Liver (tissue), 9 donors: Measurements from ENCODE around the gene SCTR. TPM values are rescaled to one million over a fixed set of nuclear protein-coding genes. Genes with fewer than 3 reads are reported as not detected.

Source experiments
- DNase-seq: peaks from one replicate; pipeline ENCODE4 v3.0.0-alpha.2; 2017; ENCODE audit warnings: low spot score
- H3K27ac ChIP-seq, 2 donors: one replicate each; pipeline ENCODE4 v1.7.0; 2013; ENCODE audit warnings: inconsistent platforms in 2 of 2, low read length in 2 of 2, control low read depth in 1 of 2, low read depth in 1 of 2, mild to moderate bottlenecking in 1 of 2
- H3K27me3 ChIP-seq, 4 donors: one replicate each; pipeline versions ENCODE4 v1.6.1 to v1.7.0; 2013; ENCODE audit warnings: low read length in 3 of 4, inconsistent platforms in 1 of 4, mild to moderate bottlenecking in 1 of 4, moderate library complexity in 1 of 4; ENCODE audit not compliant: control insufficient read depth in 4 of 4, insufficient read depth in 4 of 4
- H3K36me3 ChIP-seq, 4 donors: one replicate each; pipeline versions ENCODE4 v1.6.1 to v1.7.0; 2013; ENCODE audit warnings: low read length in 3 of 4, mild to moderate bottlenecking in 3 of 4, low read depth in 1 of 4, moderate library complexity in 1 of 4; ENCODE audit not compliant: control insufficient read depth in 4 of 4, insufficient read depth in 3 of 4
- H3K4me1 ChIP-seq, 4 donors: one replicate each; pipeline versions ENCODE4 v1.6.1 to v1.7.0; 2013; ENCODE audit warnings: low read length in 3 of 4, mild to moderate bottlenecking in 3 of 4, moderate library complexity in 1 of 4; ENCODE audit not compliant: control insufficient read depth in 4 of 4, insufficient read depth in 4 of 4
- H3K4me3 ChIP-seq, 3 donors: one replicate each; pipeline versions ENCODE4 v1.6.1 to v1.7.0; 2013; ENCODE audit warnings: low read length in 3 of 3, control low read depth in 1 of 3, low read depth in 1 of 3, mild to moderate bottlenecking in 1 of 3
- H3K9ac ChIP-seq, 2 donors: one replicate each; pipeline ENCODE4 v1.7.0; 2013; ENCODE audit warnings: low read length in 2 of 2, mild to moderate bottlenecking in 2 of 2, moderate library complexity in 2 of 2, control low read depth in 1 of 2, low read depth in 1 of 2
- H3K9me3 ChIP-seq, 4 donors: one replicate each; pipeline versions ENCODE4 v1.6.1 to v1.7.0; 2013; ENCODE audit warnings: low read length in 3 of 4; ENCODE audit not compliant: control insufficient read depth in 4 of 4
- ATF3 ChIP-seq: IDR thresholded peaks from 2 replicates; pipeline ENCODE4 v1.6.1; 2016; ENCODE audit warnings: antibody characterized with exemption
- EGR1 ChIP-seq, 2 donors: IDR thresholded peaks; 2 replicates each; pipeline ENCODE4 v1.6.1; 2016 to 2018; ENCODE audit warnings: antibody characterized with exemption in 2 of 2, low read depth in 2 of 2
- FOXA2 ChIP-seq: IDR thresholded peaks from 2 replicates; pipeline ENCODE4 v1.6.1; 2016; ENCODE audit warnings: antibody characterized with exemption
- GABPA ChIP-seq, 2 donors: IDR thresholded peaks in 1 of 2; conservative IDR thresholded peaks in 1 of 2; 2 replicates each; pipeline ENCODE4 v1.6.1; 2016; ENCODE audit warnings: antibody characterized with exemption in 2 of 2, mild to moderate bottlenecking in 1 of 2, moderate library complexity in 1 of 2
- HNF4A ChIP-seq, 2 donors: conservative IDR thresholded peaks; 2 replicates each; pipeline ENCODE4 v1.6.1; 2016; ENCODE audit warnings: antibody characterized with exemption in 2 of 2, mild to moderate bottlenecking in 2 of 2
- HNF4G ChIP-seq: IDR thresholded peaks from 2 replicates; pipeline ENCODE4 v1.6.1; 2016; ENCODE audit warnings: antibody characterized with exemption
- JUND ChIP-seq, 2 donors: IDR thresholded peaks; 2 replicates each; pipeline ENCODE4 v1.6.1; 2016; ENCODE audit warnings: antibody characterized with exemption in 2 of 2
- NR2F2 ChIP-seq: IDR thresholded peaks from 2 replicates; pipeline ENCODE4 v1.6.1; 2016; ENCODE audit warnings: antibody characterized with exemption
- RAD21 ChIP-seq, 2 donors: IDR thresholded peaks; 2 replicates each; pipeline ENCODE4 v1.6.1; 2016; ENCODE audit warnings: antibody characterized with exemption in 2 of 2, mild to moderate bottlenecking in 2 of 2
- RXRA ChIP-seq, 2 donors: IDR thresholded peaks; 2 replicates each; pipeline ENCODE4 v1.6.1; 2017 to 2018; ENCODE audit warnings: antibody characterized with exemption in 2 of 2, mild to moderate bottlenecking in 1 of 2
- SP1 ChIP-seq: IDR thresholded peaks from 2 replicates; pipeline ENCODE4 v1.6.1; 2018; ENCODE audit warnings: antibody characterized with exemption, mild to moderate bottlenecking
- TAF1 ChIP-seq: conservative IDR thresholded peaks from 2 replicates; pipeline ENCODE4 v1.6.1; 2016; ENCODE audit warnings: antibody characterized with exemption, mild to moderate bottlenecking
- WGBS: extraction: QIAGEN DNeasy Blood & Tissue Kit; methylation state at CpG from one replicate; pipeline ENCODE4 v1.1.7; 2013; 5-methylcytosine and 5-hydroxymethylcytosine counted together
- polyA plus RNA-seq, 2 donors: library from polyadenylated mRNA; stranded (reverse) in 1 of 2; unstranded in 1 of 2; fragments of 200-250 nt in 1 of 2; fragments of >200 nt in 1 of 2; fragmentation: Nextera tagmentation in 1 of 2; extraction: Ambion mirVana in 1 of 2; gene quantifications; one replicate each; pipeline versions ENCODE4 v1.2.1 to v1.2.3, GENCODE V29; 2013 to 2015
- total RNA-seq, 2 donors: library from RNA; depleted of rRNA; stranded (reverse); fragments of >200 nt; gene quantifications; one replicate each; pipeline ENCODE4 v1.2.3, GENCODE V29; 2014
- TF ChIP-seq, protein P1 (sequence below): fragments of 150-350 bp; IDR thresholded peaks from 2 replicates; pipeline ENCODE4 v1.5.1; 2017; ENCODE audit warnings: improper control_type of control experiment, low read depth, low read length; ENCODE audit not compliant: missing input control
- TF ChIP-seq, protein P2 (sequence below): IDR thresholded peaks from 2 replicates; pipeline ENCODE4 v1.6.1; 2016; ENCODE audit warnings: antibody characterized with exemption
- TF ChIP-seq, protein P3 (sequence below): IDR thresholded peaks from 2 replicates; pipeline ENCODE4 v1.6.1; 2016; ENCODE audit warnings: antibody characterized with exemption
- TF ChIP-seq, protein P4 (sequence below): IDR thresholded peaks from 2 replicates; pipeline ENCODE4 v1.6.1; 2016; ENCODE audit warnings: antibody characterized with exemption, mild to moderate bottlenecking
- donor health status: healthy.
- donor health status: healthy.
- donor health status: healthy.
- donor health status: healthy.
- donor health status: healthy.

The SCTR gene
- total and polyA plus RNA-seq, 4 donors = 0.17 to 0.47 (median 0.29) TPM

- no peak overlapping the region for H3K9ac ChIP-seq
- H3K27me3 ChIP-seq = no peaks in the 10 kb centered on the region
- TF ChIP-seq, protein P1, sequence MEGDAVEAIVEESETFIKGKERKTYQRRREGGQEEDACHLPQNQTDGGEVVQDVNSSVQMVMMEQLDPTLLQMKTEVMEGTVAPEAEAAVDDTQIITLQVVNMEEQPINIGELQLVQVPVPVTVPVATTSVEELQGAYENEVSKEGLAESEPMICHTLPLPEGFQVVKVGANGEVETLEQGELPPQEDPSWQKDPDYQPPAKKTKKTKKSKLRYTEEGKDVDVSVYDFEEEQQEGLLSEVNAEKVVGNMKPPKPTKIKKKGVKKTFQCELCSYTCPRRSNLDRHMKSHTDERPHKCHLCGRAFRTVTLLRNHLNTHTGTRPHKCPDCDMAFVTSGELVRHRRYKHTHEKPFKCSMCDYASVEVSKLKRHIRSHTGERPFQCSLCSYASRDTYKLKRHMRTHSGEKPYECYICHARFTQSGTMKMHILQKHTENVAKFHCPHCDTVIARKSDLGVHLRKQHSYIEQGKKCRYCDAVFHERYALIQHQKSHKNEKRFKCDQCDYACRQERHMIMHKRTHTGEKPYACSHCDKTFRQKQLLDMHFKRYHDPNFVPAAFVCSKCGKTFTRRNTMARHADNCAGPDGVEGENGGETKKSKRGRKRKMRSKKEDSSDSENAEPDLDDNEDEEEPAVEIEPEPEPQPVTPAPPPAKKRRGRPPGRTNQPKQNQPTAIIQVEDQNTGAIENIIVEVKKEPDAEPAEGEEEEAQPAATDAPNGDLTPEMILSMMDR = no peak
- TF ChIP-seq, protein P2, sequence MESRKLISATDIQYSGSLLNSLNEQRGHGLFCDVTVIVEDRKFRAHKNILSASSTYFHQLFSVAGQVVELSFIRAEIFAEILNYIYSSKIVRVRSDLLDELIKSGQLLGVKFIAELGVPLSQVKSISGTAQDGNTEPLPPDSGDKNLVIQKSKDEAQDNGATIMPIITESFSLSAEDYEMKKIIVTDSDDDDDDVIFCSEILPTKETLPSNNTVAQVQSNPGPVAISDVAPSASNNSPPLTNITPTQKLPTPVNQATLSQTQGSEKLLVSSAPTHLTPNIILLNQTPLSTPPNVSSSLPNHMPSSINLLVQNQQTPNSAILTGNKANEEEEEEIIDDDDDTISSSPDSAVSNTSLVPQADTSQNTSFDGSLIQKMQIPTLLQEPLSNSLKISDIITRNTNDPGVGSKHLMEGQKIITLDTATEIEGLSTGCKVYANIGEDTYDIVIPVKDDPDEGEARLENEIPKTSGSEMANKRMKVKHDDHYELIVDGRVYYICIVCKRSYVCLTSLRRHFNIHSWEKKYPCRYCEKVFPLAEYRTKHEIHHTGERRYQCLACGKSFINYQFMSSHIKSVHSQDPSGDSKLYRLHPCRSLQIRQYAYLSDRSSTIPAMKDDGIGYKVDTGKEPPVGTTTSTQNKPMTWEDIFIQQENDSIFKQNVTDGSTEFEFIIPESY = no peak
- TF ChIP-seq SP1 (no peak), HNF4A (conservative IDR thresholded peaks at IDR 0.05) (no peak), NR2F2 (no peak), EGR1 (IDR thresholded peaks at IDR 0.05; ENCODE audit: low read depth in 2 of 2) (no peak), JUND (IDR thresholded peaks at IDR 0.05) (no peak), ATF3 (no peak)
- TF ChIP-seq, protein P3, sequence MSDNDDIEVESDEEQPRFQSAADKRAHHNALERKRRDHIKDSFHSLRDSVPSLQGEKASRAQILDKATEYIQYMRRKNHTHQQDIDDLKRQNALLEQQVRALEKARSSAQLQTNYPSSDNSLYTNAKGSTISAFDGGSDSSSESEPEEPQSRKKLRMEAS = no peak
- no peak overlapping the region for H3K4me3 ChIP-seq
- no peaks in the 10 kb centered on the region for H3K36me3 ChIP-seq
- DNase-seq = no peak
- no peaks in the 10 kb centered on the region for H3K9me3 ChIP-seq
- 89% methylated on average over 9 of the region's 9 CpGs for WGBS
- H3K4me1 ChIP-seq = peaks cover 0 to 6% (median 3%) of the 10 kb centered on the region in 4 donors
- no peak overlapping the region for H3K27ac ChIP-seq
These were observed 48.9 kb downstream of the SCTR start for GRCh38 chr2:119475225-119475856.

GRCh38 chr2:119474371-119475224, 49.7 kb downstream of the SCTR start:
- peaks cover 0 to 6% (median 3%) of the 10 kb centered on the region in 4 donors for H3K4me1 ChIP-seq
- no peaks in the 10 kb centered on the region for H3K9me3 ChIP-seq
- WGBS = 94% methylated on average over 17 of the region's 17 CpGs
- no peaks in the 10 kb centered on the region for H3K27me3 ChIP-seq
- H3K36me3 ChIP-seq = no peaks in the 10 kb centered on the region
- no peak overlapping the region for H3K9ac ChIP-seq
- TF ChIP-seq NR2F2 (no peak), GABPA (IDR thresholded peaks at IDR 0.05 in 1 of 2, conservative IDR thresholded peaks at IDR 0.05 in 1 of 2) (no peak), RAD21 (IDR thresholded peaks at IDR 0.05) (no peak), EGR1 (IDR thresholded peaks at IDR 0.05; ENCODE audit: low read depth in 2 of 2) (no peak), JUND (IDR thresholded peaks at IDR 0.05) (no peak), TAF1 (no peak), HNF4A (conservative IDR thresholded peaks at IDR 0.05) (no peak), HNF4G (no peak), RXRA (IDR thresholded peaks at IDR 0.05) (no peak), SP1 (no peak), FOXA2 (no peak)
- TF ChIP-seq, protein P1 = no peak
- TF ChIP-seq, protein P3 = no peak
- TF ChIP-seq, protein P4, sequence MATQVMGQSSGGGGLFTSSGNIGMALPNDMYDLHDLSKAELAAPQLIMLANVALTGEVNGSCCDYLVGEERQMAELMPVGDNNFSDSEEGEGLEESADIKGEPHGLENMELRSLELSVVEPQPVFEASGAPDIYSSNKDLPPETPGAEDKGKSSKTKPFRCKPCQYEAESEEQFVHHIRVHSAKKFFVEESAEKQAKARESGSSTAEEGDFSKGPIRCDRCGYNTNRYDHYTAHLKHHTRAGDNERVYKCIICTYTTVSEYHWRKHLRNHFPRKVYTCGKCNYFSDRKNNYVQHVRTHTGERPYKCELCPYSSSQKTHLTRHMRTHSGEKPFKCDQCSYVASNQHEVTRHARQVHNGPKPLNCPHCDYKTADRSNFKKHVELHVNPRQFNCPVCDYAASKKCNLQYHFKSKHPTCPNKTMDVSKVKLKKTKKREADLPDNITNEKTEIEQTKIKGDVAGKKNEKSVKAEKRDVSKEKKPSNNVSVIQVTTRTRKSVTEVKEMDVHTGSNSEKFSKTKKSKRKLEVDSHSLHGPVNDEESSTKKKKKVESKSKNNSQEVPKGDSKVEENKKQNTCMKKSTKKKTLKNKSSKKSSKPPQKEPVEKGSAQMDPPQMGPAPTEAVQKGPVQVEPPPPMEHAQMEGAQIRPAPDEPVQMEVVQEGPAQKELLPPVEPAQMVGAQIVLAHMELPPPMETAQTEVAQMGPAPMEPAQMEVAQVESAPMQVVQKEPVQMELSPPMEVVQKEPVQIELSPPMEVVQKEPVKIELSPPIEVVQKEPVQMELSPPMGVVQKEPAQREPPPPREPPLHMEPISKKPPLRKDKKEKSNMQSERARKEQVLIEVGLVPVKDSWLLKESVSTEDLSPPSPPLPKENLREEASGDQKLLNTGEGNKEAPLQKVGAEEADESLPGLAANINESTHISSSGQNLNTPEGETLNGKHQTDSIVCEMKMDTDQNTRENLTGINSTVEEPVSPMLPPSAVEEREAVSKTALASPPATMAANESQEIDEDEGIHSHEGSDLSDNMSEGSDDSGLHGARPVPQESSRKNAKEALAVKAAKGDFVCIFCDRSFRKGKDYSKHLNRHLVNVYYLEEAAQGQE = no peak
- TF ChIP-seq, protein P2 = no peak
- H3K27ac ChIP-seq = no peak overlapping the region
- no peak for DNase-seq
- no peak overlapping the region for H3K4me3 ChIP-seq
